HG03442 (cell line): ENCODE results near the gene NBPF4.
A peak's percentile ranks its signal among the peaks of the same experiment; 100 is the strongest.
"Not testable (repeated sequence)": the region's sequence is repeated elsewhere in the genome, so short reads cannot be mapped to it uniquely, and the experiment has no call there.

Experiments used
- ATAC-seq: cut with Tn5 transposase; IDR thresholded peaks from one replicate; pipeline ENCODE4 v1.9.1; 2021; ENCODE audit warnings: mild to moderate bottlenecking, moderate library complexity; ENCODE audit not compliant: unreplicated experiment

The NBPF4 gene

GRCh38 chr1:108214641-108215465 lies 29.0 kb downstream of the NBPF4 start:
- ATAC-seq = peak; percentile 54

- no peak for ATAC-seq
Observed at GRCh38 chr1:108211014-108211413, 32.9 kb downstream of the NBPF4 start.

- no peak for ATAC-seq
Observed at GRCh38 chr1:108209456-108210108, 34.3 kb downstream of the NBPF4 start.

- ATAC-seq = no peak
Observed at GRCh38 chr1:108208724-108209446, 35.0 kb downstream of the NBPF4 start.

- ATAC-seq = not testable (repeated sequence)
Observed at GRCh38 chr1:108203582-108203981, 40.3 kb downstream of the NBPF4 start.

- ATAC-seq = no peak
Observed at GRCh38 chr1:108201687-108202086, 42.2 kb downstream of the NBPF4 start.

- no peak for ATAC-seq
Observed at GRCh38 chr1:108200687-108201051, 43.2 kb downstream of the NBPF4 start.

- ATAC-seq = peak; percentile 88
Observed at GRCh38 chr1:108199781-108200686, 43.8 kb downstream of the NBPF4 start, which contains the start of gene SLC25A24. Gene SLC25A24, minus strand, starts transcription at chr1:108200343. Its CDS starts 205 bp downstream, at chr1:108200138.

- ATAC-seq = no peak
Observed at GRCh38 chr1:108199201-108199691, 44.6 kb downstream of the NBPF4 start.

- no peak for ATAC-seq
Observed at GRCh38 chr1:108194051-108194450, 49.8 kb downstream of the NBPF4 start.

- no peak for ATAC-seq
Observed at GRCh38 chr1:108193333-108193732, 50.5 kb downstream of the NBPF4 start.

GRCh38 chr1:108192581-108192980 lies 51.3 kb downstream of the NBPF4 start:
- no peak for ATAC-seq

- ATAC-seq = no peak
Observed at GRCh38 chr1:108190686-108191416, 53.0 kb downstream of the NBPF4 start.

GRCh38 chr1:108190001-108190634 lies 53.8 kb downstream of the NBPF4 start:
- ATAC-seq = no peak

- no peak for ATAC-seq
Observed at GRCh38 chr1:108188801-108189200, 55.1 kb downstream of the NBPF4 start.

GRCh38 chr1:108182959-108183700 lies 60.7 kb downstream of the NBPF4 start:
- no peak for ATAC-seq

- ATAC-seq = no peak
Observed at GRCh38 chr1:108179018-108179417, 64.9 kb downstream of the NBPF4 start.
